ENCODE results near the gene RFPL1. TPM values are rescaled to one million over a fixed set of nuclear protein-coding genes. Genes with fewer than 3 reads are reported as not detected.
"Not testable (repeated sequence)": the region's sequence is repeated elsewhere in the genome, so short reads cannot be mapped to it uniquely, and the experiment has no call there.

RFPL1 gene
- total and polyA plus RNA-seq, 2 donors, result 0.05 TPM

- Histone ChIP-seq H3K9me3 (ENCODE audit: control insufficient read depth in 2 of 2, insufficient read depth in 1 of 2, low read length in 1 of 2) (peaks cover 0 to 7% of the 10 kb centered on the region in 2 donors), H3K27ac (ENCODE audit: low read depth in 1 of 2, low read length in 1 of 2) (no peak overlapping the region), H3K36me3 (ENCODE audit: control insufficient read depth in 2 of 2, insufficient read depth in 2 of 2, low read length in 1 of 2) (no peaks in the 10 kb centered on the region), H3K4me1 (ENCODE audit: control insufficient read depth in 2 of 2, insufficient read depth in 2 of 2, low read length in 2 of 2) (peaks cover 0 to 7% of the 10 kb centered on the region in 2 donors), H3K4me3 (ENCODE audit: low read length in 2 of 2) (no peak overlapping the region), H3K27me3 (ENCODE audit: control insufficient read depth in 2 of 2, insufficient read depth in 1 of 2, low read length in 1 of 2) (peaks cover 14 to 29% of the 10 kb centered on the region in 2 donors)
- WGBS, result 98% methylated on average over 8 of the region's 8 CpGs
- no peak for DNase-seq (ENCODE audit: low read depth in 6 of 9, low spot score in 9 of 9)
Measured at GRCh38 chr22:29485448-29485847, 47.1 kb downstream of the RFPL1 start.

GRCh38 chr22:29487426-29487986, 49.1 kb downstream of the RFPL1 start:
- WGBS, result 95% methylated on average over 6 of the region's 6 CpGs
- peaks cover 0 to 8% of the 10 kb centered on the region in 2 donors for H3K27me3 ChIP-seq (ENCODE audit: control insufficient read depth in 2 of 2, insufficient read depth in 1 of 2, low read length in 1 of 2)
- H3K4me3 ChIP-seq (ENCODE audit: low read length in 2 of 2), result no peak overlapping the region
- DNase-seq (ENCODE audit: low read depth in 6 of 9, low spot score in 9 of 9), result no peak
- no peaks in the 10 kb centered on the region for H3K36me3 ChIP-seq (ENCODE audit: control insufficient read depth in 2 of 2, insufficient read depth in 2 of 2, low read length in 1 of 2)
- H3K27ac ChIP-seq (ENCODE audit: low read depth in 1 of 2, low read length in 1 of 2), result no peak overlapping the region
- H3K9me3 ChIP-seq (ENCODE audit: control insufficient read depth in 2 of 2, insufficient read depth in 1 of 2, low read length in 1 of 2), result no peaks in the 10 kb centered on the region
- no peaks in the 10 kb centered on the region for H3K4me1 ChIP-seq (ENCODE audit: control insufficient read depth in 2 of 2, insufficient read depth in 2 of 2, low read length in 2 of 2)

- H3K27me3 ChIP-seq (ENCODE audit: control insufficient read depth in 2 of 2, insufficient read depth in 1 of 2, low read length in 1 of 2); H3K4me3 ChIP-seq (ENCODE audit: low read length in 2 of 2); H3K4me1 ChIP-seq (ENCODE audit: control insufficient read depth in 2 of 2, insufficient read depth in 2 of 2, low read length in 2 of 2); H3K27ac ChIP-seq (ENCODE audit: low read depth in 1 of 2, low read length in 1 of 2); H3K9me3 ChIP-seq (ENCODE audit: control insufficient read depth in 2 of 2, insufficient read depth in 1 of 2, low read length in 1 of 2); DNase-seq (ENCODE audit: low read depth in 6 of 9, low spot score in 9 of 9); H3K36me3 ChIP-seq (ENCODE audit: control insufficient read depth in 2 of 2, insufficient read depth in 2 of 2, low read length in 1 of 2): not testable (repeated sequence)
- WGBS, result 83% methylated on average over 8 of the region's 8 CpGs
Measured at GRCh38 chr22:29489127-29489780, 50.9 kb downstream of the RFPL1 start.

- Histone ChIP-seq H3K27me3 (ENCODE audit: control insufficient read depth in 2 of 2, insufficient read depth in 1 of 2, low read length in 1 of 2) (no peaks in the 10 kb centered on the region), H3K4me3 (ENCODE audit: low read length in 2 of 2) (no peak overlapping the region), H3K4me1 (ENCODE audit: control insufficient read depth in 2 of 2, insufficient read depth in 2 of 2, low read length in 2 of 2) (no peaks in the 10 kb centered on the region), H3K27ac (ENCODE audit: low read depth in 1 of 2, low read length in 1 of 2) (no peak overlapping the region), H3K9me3 (ENCODE audit: control insufficient read depth in 2 of 2, insufficient read depth in 1 of 2, low read length in 1 of 2) (peaks cover 0 to 3% of the 10 kb centered on the region in 2 donors), H3K36me3 (ENCODE audit: control insufficient read depth in 2 of 2, insufficient read depth in 2 of 2, low read length in 1 of 2) (no peaks in the 10 kb centered on the region)
- WGBS, result 86% methylated on average over 6 of the region's 6 CpGs
- DNase-seq (ENCODE audit: low read depth in 6 of 9, low spot score in 9 of 9), result no peak
Measured at GRCh38 chr22:29491012-29491411, 52.6 kb downstream of the RFPL1 start.

Other genes with a start within 250 kb of the RFPL1 start
- 4.7 TPM for gene EMID1, start 232.7 kb upstream of the RFPL1 start, total RNA-seq
- gene EMID1, start 232.7 kb upstream of the RFPL1 start, polyA plus RNA-seq, result 9.9 TPM
- gene RHBDD3, start 170.6 kb upstream of the RFPL1 start, total RNA-seq, result 22.6 TPM
- gene RHBDD3, start 170.6 kb upstream of the RFPL1 start, polyA plus RNA-seq, result 31.1 TPM
- 236 TPM for gene EWSR1, start 170.3 kb upstream of the RFPL1 start, total RNA-seq
- gene EWSR1, start 170.3 kb upstream of the RFPL1 start, polyA plus RNA-seq, result 175 TPM
- 0.80 TPM for gene GAS2L1, start 131.9 kb upstream of the RFPL1 start, total RNA-seq
- 6.0 TPM for gene GAS2L1, start 131.9 kb upstream of the RFPL1 start, polyA plus RNA-seq
- gene RASL10A, start 122.9 kb upstream of the RFPL1 start, total RNA-seq, result 0.47 TPM
- gene RASL10A, start 122.9 kb upstream of the RFPL1 start, polyA plus RNA-seq, result 7.8 TPM
- 33.0 TPM for gene AP1B1, start 50.0 kb upstream of the RFPL1 start, total RNA-seq
- gene AP1B1, start 50.0 kb upstream of the RFPL1 start, polyA plus RNA-seq, result 33.2 TPM
- 0.99 TPM for gene NEFH, start 41.6 kb downstream of the RFPL1 start, total RNA-seq
- gene NEFH, start 41.6 kb downstream of the RFPL1 start, polyA plus RNA-seq, result 0.62 TPM
- 31.4 TPM for gene THOC5, start 115.2 kb downstream of the RFPL1 start, total RNA-seq
- 15.8 TPM for gene THOC5, start 115.2 kb downstream of the RFPL1 start, polyA plus RNA-seq
- 54.6 TPM for gene NIPSNAP1, start 142.5 kb downstream of the RFPL1 start, total RNA-seq
- gene NIPSNAP1, start 142.5 kb downstream of the RFPL1 start, polyA plus RNA-seq, result 30.9 TPM
- gene NF2, start 165.1 kb downstream of the RFPL1 start, total RNA-seq, result 22.2 TPM
- 7.0 TPM for gene NF2, start 165.1 kb downstream of the RFPL1 start, polyA plus RNA-seq